GM10847 (cell line): ENCODE data around the gene FAM184B.

Experiments
- POLR2A ChIP-seq: IDR thresholded peaks from 2 replicates; pipeline ENCODE4 v1.6.1; 2011; ENCODE audit not compliant: insufficient read length; ENCODE audit errors: extremely low read depth

Gene FAM184B

DNA sequence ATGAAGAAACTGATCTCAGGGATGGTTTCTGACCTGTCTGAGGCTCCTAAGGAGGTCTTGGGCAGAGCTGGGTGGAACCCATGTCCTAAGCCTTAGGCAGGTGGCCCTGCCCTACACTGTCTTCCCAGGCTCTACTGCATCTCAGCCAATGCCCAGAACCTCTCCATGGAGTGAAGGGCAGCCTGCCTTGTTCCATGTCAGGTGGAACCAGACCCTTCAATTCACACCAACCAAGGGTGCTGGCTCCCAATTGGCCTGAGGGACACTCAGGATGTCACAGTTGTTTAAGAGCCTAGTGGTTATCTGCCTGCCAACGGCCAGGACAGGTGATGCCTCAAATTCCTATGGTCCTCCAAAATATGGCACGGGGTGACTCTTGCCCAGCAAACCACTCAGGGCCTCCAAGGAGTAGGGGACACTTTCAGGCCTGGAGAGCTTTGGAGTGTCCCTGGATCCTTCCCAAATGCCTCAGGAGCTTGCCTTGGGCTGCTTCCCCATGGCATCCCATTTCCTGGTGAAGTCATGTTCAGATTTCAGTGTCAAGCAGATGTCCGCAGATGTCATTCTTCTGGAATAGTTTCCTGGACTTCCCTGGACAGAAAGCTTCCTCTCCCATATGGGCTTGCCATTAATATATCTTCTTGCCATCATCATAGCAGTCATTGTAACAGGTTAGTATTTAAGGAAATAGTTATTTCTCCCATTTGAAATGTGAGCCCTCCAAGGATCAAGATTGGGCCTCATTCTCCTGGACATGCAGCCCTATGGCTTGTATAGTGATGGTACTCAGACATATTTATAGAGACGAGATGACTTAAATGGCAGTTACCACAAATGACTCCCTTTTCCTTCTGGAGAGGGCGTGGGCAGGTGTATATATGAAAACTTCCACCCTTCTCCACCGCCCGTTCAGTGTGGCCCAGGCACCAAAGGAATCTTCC lies 99.9 kb downstream of the FAM184B start:
- no peak for TF ChIP-seq POLR2A

DNA sequence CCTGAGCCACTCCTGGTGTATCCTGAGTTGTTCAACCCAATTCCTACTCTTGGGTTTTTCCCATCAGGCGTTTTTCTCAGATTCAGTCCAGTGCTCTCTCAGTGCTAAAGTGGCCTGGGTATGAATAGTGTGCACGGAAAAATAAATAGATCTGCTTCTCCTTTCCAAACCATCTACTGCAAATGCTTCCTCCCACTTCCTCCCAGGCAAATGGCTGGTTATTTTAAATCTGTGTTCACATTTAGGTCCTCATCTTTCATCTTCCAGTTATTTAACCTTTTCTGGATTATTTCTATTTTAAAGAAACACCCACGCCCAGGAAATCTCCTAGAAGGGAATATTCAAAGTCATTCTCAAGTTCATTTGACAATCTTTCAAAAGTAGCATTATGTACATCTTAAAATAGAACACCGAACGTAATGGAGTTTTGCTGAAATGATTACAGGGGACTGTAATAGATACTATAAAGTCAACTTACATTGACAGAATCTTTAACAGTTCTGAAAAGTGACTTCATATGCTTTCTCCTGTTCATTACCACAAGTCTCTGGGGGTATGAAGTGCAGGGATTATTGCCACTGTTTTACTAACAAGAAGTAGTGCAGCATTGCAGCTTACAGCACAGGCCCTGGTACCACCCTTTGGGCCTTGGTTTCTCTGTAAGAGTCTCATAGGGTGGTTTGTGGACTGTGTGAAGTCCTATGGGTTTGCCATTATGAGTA lies 100.7 kb downstream of the FAM184B start:
- no peak for TF ChIP-seq POLR2A

DNA sequence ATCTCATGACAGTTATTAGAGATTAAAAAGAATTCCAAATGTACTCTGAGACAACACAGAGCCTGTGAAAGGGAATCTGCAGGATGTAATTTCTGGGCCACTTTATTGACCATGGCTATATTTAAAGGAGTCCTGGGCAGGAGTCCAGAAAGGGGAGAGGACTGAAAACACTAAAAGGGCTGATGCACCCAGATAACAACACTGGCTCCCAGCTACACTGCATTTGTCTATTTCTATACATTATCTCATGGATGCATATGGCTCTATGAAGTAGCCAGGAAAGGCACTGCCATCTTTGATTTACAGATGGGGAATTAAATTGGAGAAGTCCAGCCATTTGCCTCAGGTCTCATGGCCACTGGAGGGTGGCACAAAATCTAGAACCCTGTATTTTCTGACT lies 111.0 kb downstream of the FAM184B start:
- TF ChIP-seq POLR2A = no peak

DNA sequence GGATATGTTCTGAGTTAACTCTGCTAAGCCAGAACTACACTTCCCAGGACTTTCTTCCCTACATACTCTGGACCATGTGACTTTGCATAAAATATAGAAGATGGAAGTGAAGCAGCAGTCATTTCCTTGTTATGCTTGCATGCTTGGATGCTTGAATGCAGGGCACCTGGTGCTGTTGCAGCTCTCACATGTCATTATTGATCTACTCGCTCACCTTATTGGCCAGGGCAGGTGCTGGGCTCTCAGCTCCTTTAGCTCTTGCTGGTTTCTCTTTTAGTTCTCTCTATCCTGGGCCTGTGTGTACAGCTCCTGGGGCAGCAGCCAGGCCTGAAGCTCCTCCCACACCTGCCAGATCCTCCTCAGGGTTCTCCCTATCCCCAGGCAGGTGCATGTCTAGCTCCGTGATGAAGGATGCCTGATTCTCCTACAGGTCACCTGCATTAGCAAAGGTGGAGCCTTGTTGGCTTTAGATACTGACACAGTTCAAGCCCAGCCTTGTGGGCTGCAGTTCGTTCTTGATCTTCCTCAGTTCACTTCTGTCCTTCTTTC lies 113.7 kb downstream of the FAM184B start:
- no peak for TF ChIP-seq POLR2A

DNA sequence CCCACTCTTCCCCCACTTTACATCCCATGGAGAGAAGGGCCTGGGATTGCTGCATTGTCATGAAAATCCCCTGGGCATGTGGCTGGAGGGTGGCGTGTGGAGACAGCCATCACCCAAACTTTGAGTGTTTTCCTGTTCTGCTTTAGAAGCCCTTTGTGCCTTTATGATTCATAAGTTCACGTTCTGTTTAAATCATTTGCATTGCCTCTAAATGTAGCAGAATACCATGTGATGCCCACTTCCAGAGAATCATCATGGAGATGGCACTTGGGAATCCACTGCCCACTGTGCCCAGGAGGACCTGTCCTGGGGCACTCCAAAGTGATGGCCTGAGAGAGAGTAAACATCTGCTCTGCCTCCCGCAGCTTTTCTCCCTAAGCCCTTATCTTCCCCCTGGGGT lies 114.2 kb downstream of the FAM184B start:
- TF ChIP-seq POLR2A = no peak

DNA sequence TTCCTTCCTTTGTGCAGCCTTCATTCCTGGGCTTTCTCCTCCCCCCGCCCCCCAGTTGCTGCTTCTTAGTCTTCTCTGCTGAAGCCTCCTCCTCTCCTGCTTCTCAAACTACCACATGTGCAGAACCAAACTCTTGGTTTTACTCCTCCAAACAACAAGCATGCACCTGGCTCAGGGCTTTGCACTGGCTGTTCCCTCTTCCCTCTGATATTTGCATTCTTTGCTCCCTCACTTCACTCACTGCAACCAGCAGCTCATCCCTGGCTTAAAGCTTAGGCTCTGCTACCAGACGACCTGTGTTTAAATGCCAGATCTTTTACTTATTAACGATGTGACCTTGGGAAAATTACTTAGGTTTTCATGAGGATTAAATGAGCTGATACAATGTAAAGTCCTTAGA lies 115.6 kb downstream of the FAM184B start:
- no peak for TF ChIP-seq POLR2A

DNA sequence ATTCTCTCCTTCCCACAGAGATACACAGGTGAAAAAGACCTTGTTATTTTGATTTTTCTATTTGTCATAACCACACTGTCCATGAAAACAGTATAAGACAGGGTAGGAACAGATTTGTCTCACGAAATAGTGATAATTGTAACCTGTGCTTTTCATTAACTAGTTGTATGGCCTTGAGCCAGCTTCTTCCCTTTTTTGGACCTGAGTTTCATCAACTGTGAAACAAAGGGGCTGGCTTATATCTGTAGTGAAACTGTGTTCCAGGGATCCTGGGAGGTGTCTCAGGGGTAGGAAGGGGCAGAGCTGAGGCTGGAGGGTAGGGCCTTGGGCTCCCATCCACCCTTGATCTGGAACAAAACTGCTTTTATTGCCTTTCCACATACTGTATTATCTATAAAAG lies 116.1 kb downstream of the FAM184B start:
- no peak for TF ChIP-seq POLR2A

DNA sequence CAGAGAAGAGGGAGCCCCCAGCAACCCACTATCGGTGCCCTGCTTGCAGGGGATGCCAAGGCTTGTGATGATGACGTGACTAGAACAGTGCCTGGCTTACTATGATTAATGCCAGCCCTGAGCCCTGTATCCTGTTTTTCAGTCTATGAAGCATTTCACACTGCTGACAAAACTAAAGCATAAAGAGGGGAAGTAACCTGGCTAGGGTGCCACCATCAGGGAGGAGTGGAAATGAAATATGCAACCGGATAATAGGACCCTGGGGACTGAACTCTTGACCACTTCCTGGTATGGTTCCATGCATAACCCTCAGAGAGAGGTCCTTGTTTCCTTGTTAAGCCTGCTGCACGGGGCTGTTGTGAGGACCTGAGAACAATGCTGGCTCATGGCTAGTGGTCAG lies 116.7 kb downstream of the FAM184B start:
- no peak for TF ChIP-seq POLR2A

DNA sequence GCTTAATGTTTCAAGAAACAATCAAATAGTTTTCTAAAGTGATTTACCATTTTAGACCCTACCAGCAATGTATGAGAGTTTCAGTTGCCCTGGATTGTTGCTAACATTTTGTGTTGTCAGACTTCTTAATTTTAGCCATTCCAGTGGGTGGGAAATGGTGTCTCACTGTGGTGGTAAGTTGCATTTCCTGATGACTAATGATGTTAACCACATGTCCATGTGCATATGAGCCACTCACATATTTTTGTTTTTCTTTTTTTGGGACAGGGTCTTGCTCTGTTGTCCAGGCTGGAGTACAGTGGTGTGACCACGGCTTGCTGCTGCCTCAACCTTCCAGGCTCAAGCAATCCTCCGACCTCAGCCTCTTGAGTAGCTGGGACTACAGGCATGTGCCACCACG lies 118.7 kb downstream of the FAM184B start:
- no peak for TF ChIP-seq POLR2A

DNA sequence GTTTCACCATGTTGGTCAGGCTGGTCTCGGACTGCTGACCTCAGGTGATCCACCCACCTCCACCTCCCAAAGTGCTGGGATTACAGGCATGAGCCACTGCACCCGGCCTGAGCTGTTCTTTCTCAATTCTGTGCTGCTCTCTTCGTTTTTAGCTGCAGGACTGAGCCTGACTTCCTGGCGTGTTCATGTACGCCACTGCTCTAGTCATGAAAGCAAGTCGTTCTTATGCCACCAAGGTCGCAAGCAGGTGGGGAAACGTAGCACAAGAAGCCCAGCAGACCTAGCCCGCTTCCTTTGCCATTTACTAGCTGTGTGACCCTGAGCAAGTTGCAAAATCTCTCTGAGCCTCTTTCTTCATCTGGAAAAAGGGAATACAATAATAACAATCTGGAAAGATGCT lies 123.6 kb downstream of the FAM184B start:
- no peak for TF ChIP-seq POLR2A

DNA sequence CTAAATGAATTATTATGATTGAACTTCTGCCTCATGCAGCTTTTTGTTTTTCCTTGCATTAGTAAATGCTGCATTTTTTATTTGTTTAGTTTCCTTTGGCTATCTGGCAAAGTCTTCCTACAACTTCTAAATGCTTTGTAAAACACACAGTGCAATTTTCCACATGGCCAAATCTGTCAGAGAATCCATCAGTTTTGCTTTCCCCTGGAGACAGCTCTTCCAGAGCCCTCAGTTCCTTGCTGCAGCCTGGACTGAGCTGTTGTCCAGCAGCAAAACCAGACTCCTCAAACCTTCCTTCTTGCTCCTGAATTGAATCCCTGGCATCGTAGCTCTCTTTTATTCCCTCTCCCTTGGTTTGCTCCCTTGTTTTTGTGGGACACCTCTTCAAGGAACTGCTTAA lies 124.3 kb downstream of the FAM184B start:
- TF ChIP-seq POLR2A = no peak

DNA sequence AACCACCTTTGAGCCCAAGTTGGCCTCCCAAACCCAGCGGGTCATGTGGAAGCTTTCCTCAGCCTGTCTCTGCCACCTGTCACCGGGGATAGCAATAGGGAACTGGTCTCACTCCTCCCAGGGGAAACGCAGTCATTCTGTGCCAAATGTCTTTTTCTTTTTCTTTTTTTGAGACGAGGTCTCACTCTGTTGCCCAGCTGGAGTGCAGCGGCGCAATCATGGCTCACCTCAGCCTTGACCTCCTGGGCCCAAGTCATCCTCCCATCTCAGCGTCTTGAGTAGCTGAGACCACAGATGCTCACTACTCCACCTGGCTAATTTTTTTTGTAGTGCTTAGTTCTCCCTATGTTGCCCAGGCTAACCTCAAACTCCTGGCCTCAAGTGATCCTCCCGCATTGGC lies 126.7 kb downstream of the FAM184B start:
- no peak for TF ChIP-seq POLR2A

DNA sequence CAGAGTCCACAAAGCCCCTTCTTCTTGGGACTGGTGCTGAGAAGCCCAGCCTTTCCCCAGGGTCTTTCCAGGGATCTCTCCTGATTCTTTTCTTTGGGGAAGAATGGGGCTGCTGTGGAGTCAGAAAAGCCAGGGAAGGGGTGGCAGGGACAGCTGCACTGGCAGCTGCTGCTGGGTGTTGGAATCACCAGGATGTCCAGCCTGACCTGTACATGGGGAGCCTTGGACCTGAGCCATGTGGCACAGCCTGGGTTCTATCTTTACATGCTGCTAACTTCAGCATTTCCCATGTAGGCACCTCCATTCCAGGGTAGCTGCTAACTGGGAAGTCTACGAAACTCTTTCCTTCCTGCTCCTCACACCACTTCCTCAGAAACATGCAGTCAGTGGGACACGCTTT lies 131.0 kb downstream of the FAM184B start:
- TF ChIP-seq POLR2A = no peak

DNA sequence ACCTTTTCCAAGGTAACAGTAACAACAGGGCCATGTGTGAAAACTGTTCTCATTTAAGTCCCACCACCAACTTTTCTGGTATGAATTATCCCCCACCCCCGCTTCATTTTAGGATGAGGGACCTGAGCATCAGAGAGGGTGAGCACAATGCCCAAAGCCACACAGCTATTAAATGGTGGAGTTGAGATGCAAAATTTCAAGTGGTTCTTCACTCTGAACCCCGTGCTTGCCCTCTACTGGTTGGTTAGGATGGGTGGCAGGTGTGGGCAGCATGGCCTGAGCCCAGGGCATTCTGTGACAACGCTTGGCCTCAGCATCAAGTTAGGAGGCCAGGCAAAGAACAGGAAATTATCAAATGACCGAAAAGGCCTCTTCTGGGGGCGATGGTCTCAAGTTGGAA lies 133.5 kb downstream of the FAM184B start:
- no peak for TF ChIP-seq POLR2A

DNA sequence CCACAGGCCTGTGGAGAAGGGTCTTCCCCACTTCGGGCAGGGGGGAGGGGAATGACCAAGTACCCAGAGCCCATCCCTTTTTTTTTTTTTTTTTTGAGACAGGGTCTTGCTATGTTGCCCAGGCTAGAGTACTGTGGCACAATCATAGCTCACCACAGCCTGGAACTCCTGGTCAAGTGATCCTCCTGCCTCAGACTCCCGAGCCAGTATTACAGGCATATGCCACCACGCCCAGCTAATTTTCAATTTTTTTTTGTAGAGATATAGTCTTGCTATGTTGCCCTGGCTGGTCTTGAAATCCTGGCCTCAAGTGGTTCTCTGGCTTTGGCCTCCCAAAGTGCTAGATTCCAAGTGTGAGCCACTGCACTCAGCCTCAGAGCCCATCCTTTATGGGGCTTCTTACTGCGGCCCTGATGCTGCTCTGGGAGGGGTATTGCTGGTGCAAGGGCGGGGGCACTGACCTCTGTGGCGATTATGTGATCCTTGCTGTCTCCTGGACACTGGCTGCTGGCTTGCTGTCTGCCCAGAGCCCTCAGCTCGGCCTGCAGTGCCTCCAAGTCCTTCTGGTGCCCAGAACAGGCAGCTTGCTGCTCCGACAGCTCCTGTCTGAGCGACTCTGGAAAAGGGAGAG lies 134.1 kb downstream of the FAM184B start:
- TF ChIP-seq POLR2A = no peak

DNA sequence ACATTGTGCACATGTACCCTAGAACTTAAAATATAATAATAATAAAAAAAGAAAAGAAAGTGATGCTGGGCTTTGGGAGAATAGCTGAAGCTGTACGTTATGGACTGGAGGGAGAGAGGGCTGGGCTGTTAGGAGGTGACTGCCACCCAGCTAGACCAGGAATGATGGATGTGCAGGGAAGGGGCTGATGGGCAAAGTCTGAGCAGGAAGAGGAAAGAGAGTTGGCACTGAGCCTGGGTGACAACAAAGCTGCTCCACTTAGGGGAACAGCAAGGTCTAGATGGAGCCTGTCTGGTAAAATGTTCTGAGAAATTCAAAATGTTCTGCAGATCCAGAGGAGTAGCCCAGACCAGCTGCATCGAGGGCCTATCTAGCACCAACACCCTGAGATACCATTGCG lies 134.7 kb downstream of the FAM184B start:
- no peak for TF ChIP-seq POLR2A
